CD14-positive monocyte (primary cell): ENCODE data around the gene CAP2. TPM values are rescaled to one million over a fixed set of nuclear protein-coding genes. Genes with fewer than 3 reads are reported as not detected.

Source experiments
- DNase-seq, 3 donors: peaks; one replicate each; pipeline ENCODE4 v3.0.0-alpha.2; 2011 to 2022
- H2AFZ ChIP-seq: 2 replicates; pipeline ENCODE4 v1.6.0; 2012; ENCODE audit warnings: mild to moderate bottlenecking, low read depth, low read length, inconsistent platforms; ENCODE audit not compliant: insufficient read depth, poor library complexity, severe bottlenecking
- H3K27ac ChIP-seq, 2 donors: 1 replicate in 1 of 2; 2 replicates in 1 of 2; pipeline ENCODE4 v1.5.1; 2012 to 2013; ENCODE audit warnings: low read length in 2 of 2, control low read depth in 1 of 2, inconsistent platforms in 1 of 2, low read depth in 1 of 2, mild to moderate bottlenecking in 1 of 2
- H3K27me3 ChIP-seq, 2 donors: one replicate each; pipeline versions ENCODE4 v1.6.0 to v1.6.1; 2011 to 2013; ENCODE audit warnings: low read length in 2 of 2; ENCODE audit not compliant: control insufficient read depth in 2 of 2, insufficient read depth in 2 of 2
- H3K36me3 ChIP-seq, 2 donors: replicated peaks in 1 of 2; 1 replicate in 1 of 2; 2 replicates in 1 of 2; pipeline versions ENCODE4 v1.5.1 to v1.6.1; 2012 to 2013; ENCODE audit warnings: low read length in 2 of 2, control low read depth in 1 of 2, inconsistent platforms in 1 of 2, mild to moderate bottlenecking in 1 of 2; ENCODE audit not compliant: insufficient read depth in 2 of 2, control insufficient read depth in 1 of 2
- H3K4me1 ChIP-seq, 2 donors: 1 replicate in 1 of 2; 2 replicates in 1 of 2; pipeline versions ENCODE4 v1.5.1 to v1.6.1; 2012 to 2013; ENCODE audit warnings: low read length in 2 of 2, control low read depth in 1 of 2, inconsistent platforms in 1 of 2, mild to moderate bottlenecking in 1 of 2, moderate library complexity in 1 of 2; ENCODE audit not compliant: insufficient read depth in 2 of 2, control insufficient read depth in 1 of 2
- H3K4me2 ChIP-seq: replicated peaks from 2 replicates; pipeline ENCODE3; 2012; ENCODE audit warnings: low read length, moderate library complexity, mild to moderate bottlenecking; ENCODE audit not compliant: poor library complexity, severe bottlenecking; ENCODE audit errors: extremely low read depth
- H3K4me3 ChIP-seq, 3 experiments: fragments of 200-600 bp in 1 of 3; sonication (generic) in 1 of 3; replicated peaks in 1 of 3; 1 replicate in 2 of 3; 2 replicates in 1 of 3; pipeline ENCODE4 v1.5.1; 2011 to 2013; ENCODE audit warnings: low read length in 3 of 3, mild to moderate bottlenecking in 3 of 3, control low read depth in 2 of 3, low read depth in 2 of 3, inconsistent platforms in 1 of 3, moderate library complexity in 1 of 3
- H3K79me2 ChIP-seq: 2 replicates; pipeline ENCODE4 v1.6.0; 2012; ENCODE audit warnings: mild to moderate bottlenecking, control low read depth, inconsistent platforms, low read length, moderate library complexity; ENCODE audit not compliant: insufficient read depth
- H3K9ac ChIP-seq: 2 replicates; pipeline ENCODE4 v1.6.0; 2017; ENCODE audit warnings: low read length, mild to moderate bottlenecking; ENCODE audit not compliant: insufficient read depth, poor library complexity, severe bottlenecking
- H3K9me3 ChIP-seq, 2 donors: replicated peaks in 1 of 2; 1 replicate in 1 of 2; 2 replicates in 1 of 2; pipeline versions ENCODE4 v1.5.1 to v1.6.1; 2012 to 2013; ENCODE audit warnings: low read length in 2 of 2, control low read depth in 1 of 2; ENCODE audit not compliant: control insufficient read depth in 1 of 2, insufficient read depth in 1 of 2
- H4K20me1 ChIP-seq: 2 replicates; pipeline ENCODE4 v1.6.0; 2012; ENCODE audit warnings: mild to moderate bottlenecking, low read length, control low read depth, moderate library complexity; ENCODE audit not compliant: insufficient read depth
- H3K27ac Mint-ChIP-seq, 7 donors: one replicate each; pipeline ENCODE4 v1.8.0; 2020; ENCODE audit warnings: mild to moderate bottlenecking in 7 of 7, mixed read lengths in 7 of 7, moderate library complexity in 6 of 7, inconsistent platforms in 2 of 7
- H3K27me3 Mint-ChIP-seq, 3 donors: one replicate each; pipeline ENCODE4 v1.8.0; 2021 to 2022; ENCODE audit warnings: low read depth in 3 of 3, mild to moderate bottlenecking in 3 of 3, mixed read lengths in 3 of 3, moderate library complexity in 3 of 3, inconsistent platforms in 1 of 3
- H3K36me3 Mint-ChIP-seq, 2 donors: one replicate each; pipeline ENCODE4 v1.8.0; 2020; ENCODE audit warnings: mixed read lengths in 2 of 2, inconsistent platforms in 1 of 2, mild to moderate bottlenecking in 1 of 2
- H3K4me1 Mint-ChIP-seq: one replicate; pipeline ENCODE4 v1.8.0; 2020; ENCODE audit warnings: mild to moderate bottlenecking, mixed read lengths
- H3K4me3 Mint-ChIP-seq, 2 donors: one replicate each; pipeline ENCODE4 v1.8.0; 2020; ENCODE audit warnings: mild to moderate bottlenecking in 2 of 2, mixed read lengths in 2 of 2, moderate library complexity in 1 of 2
- H3K9me3 Mint-ChIP-seq, 7 donors: one replicate each; pipeline ENCODE4 v1.8.0; 2020 to 2022; ENCODE audit warnings: mixed read lengths in 7 of 7, mild to moderate bottlenecking in 6 of 7, moderate library complexity in 6 of 7, inconsistent platforms in 2 of 7
- WGBS: methylation state at CpG from one replicate; pipeline ENCODE4 v1.1.5; 2013; ENCODE audit warnings: missing lambda C conversion rate; ENCODE audit not compliant: insufficient coverage; 5-methylcytosine and 5-hydroxymethylcytosine counted together
- intact Hi-C, 2 donors: fragments of 100-400 bp; cut with micrococcal nuclease; formaldehyde crosslinking; loops; one replicate each; pipeline versions ENCODE4 v1.15.0 to v1.15.1; 2023
- polyA plus RNA-seq, 3 donors: library from polyadenylated mRNA; depleted of rRNA in 1 of 3; unstranded in 2 of 3; stranded (reverse) in 1 of 3; fragments of 300-500 nt in 2 of 3; fragments of >200 nt in 1 of 3; fragmentation: Illumina TruSeq in 2 of 3; gene quantifications; 1 replicate in 2 of 3; 2 replicates in 1 of 3; pipeline ENCODE4 v1.2.3, GENCODE V29; 2012 to 2021
- TF ChIP-seq, protein P1 (sequence below): fragments of 200-600 bp; IDR thresholded peaks from one replicate; pipeline ENCODE4 v1.8.0; 2022; ENCODE audit warnings: antibody characterized with exemption, mild to moderate bottlenecking

Gene CAP2
- polyA plus RNA-seq, 3 donors, result not detected

DNA sequence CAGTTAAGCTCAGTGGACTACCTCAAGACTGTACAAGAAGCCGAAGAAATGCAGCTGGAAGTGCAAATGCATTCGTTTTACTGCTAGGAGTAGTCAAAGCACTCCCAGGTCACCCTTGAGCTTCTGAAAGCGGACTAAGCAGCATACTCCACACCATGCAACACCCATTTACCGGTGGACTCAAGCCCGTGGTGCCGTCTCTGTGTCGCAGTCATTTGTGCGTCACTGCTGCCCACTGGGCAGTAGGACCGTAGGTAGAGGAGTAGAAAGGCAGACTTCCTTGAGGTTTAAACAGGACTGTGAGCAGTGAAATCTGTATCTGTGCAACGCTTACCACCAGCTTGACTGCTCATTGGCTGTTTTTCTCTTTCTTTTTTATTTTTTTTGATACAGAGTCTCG is 117.7 kb downstream of the CAP2 start:
- no peak overlapping the region for H3K27ac Mint-ChIP-seq
- Histone ChIP-seq H4K20me1 (no peaks in the 10 kb centered on the region), H3K36me3 (no peaks in the 10 kb centered on the region), H3K4me2 (no peak overlapping the region), H2AFZ (no peak overlapping the region), H3K9ac (no peak overlapping the region), H3K27ac (no peak overlapping the region), H3K27me3 (no peaks in the 10 kb centered on the region), H3K9me3 (no peaks in the 10 kb centered on the region), H3K4me1 (no peaks in the 10 kb centered on the region), H3K79me2 (no peaks in the 10 kb centered on the region), H3K4me3 (no peak overlapping the region)
- H3K9me3 Mint-ChIP-seq, result peaks cover 0 to 5% (median 0%) of the 10 kb centered on the region in 7 donors
- TF ChIP-seq, protein P1, sequence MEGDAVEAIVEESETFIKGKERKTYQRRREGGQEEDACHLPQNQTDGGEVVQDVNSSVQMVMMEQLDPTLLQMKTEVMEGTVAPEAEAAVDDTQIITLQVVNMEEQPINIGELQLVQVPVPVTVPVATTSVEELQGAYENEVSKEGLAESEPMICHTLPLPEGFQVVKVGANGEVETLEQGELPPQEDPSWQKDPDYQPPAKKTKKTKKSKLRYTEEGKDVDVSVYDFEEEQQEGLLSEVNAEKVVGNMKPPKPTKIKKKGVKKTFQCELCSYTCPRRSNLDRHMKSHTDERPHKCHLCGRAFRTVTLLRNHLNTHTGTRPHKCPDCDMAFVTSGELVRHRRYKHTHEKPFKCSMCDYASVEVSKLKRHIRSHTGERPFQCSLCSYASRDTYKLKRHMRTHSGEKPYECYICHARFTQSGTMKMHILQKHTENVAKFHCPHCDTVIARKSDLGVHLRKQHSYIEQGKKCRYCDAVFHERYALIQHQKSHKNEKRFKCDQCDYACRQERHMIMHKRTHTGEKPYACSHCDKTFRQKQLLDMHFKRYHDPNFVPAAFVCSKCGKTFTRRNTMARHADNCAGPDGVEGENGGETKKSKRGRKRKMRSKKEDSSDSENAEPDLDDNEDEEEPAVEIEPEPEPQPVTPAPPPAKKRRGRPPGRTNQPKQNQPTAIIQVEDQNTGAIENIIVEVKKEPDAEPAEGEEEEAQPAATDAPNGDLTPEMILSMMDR, result no peak
- H3K36me3 Mint-ChIP-seq, result no peaks in the 10 kb centered on the region
- peaks cover 0 to 7% (median 3%) of the 10 kb centered on the region in 3 donors for H3K27me3 Mint-ChIP-seq
- H3K4me1 Mint-ChIP-seq, result no peaks in the 10 kb centered on the region
- intact Hi-C loops, result no loop called here
- H3K4me3 Mint-ChIP-seq, result no peak overlapping the region
- no peak for DNase-seq
- WGBS, result 95% methylated on average over 10 of the region's 11 CpGs

DNA sequence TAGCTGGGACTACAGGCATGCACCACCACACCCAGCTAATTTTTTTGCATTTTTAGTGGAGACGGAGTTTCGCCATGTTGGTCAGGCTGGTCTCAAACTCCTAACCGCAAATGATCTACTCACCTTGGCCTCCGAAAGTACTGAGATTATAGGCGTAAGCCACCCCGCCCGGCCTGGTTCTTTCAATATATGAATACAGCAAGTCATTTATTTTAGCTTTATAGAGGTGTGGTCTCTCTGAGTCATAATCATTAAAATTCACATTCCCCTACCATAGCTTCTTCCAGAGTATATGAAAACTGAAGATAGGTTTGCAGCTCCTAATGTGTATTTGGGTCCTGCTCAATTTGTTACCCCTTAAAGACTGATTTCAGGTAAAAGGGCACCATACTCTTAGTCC is 118.2 kb downstream of the CAP2 start:
- DNase-seq, result no peak
- no peak overlapping the region for H3K27ac ChIP-seq
- Mint-ChIP-seq H3K27me3 (peaks cover 0 to 9% (median 3%) of the 10 kb centered on the region in 3 donors), H3K36me3 (no peaks in the 10 kb centered on the region), H3K9me3 (peaks cover 0 to 5% (median 0%) of the 10 kb centered on the region in 7 donors), H3K4me3 (no peak overlapping the region), H3K27ac (no peak overlapping the region), H3K4me1 (no peaks in the 10 kb centered on the region)
- H3K4me1 ChIP-seq, result no peaks in the 10 kb centered on the region
- H3K9ac ChIP-seq, result no peak overlapping the region
- no peaks in the 10 kb centered on the region for H3K9me3 ChIP-seq
- TF ChIP-seq, protein P1, result no peak
- no peak overlapping the region for H3K4me2 ChIP-seq
- H3K27me3 ChIP-seq, result no peaks in the 10 kb centered on the region
- WGBS, result no CpG with 5 or more reads among the region's 7 CpGs
- H3K79me2 ChIP-seq, result no peaks in the 10 kb centered on the region
- no peak overlapping the region for H2AFZ ChIP-seq
- no peak overlapping the region for H3K4me3 ChIP-seq
- H4K20me1 ChIP-seq, result no peaks in the 10 kb centered on the region
- intact Hi-C loops, result no loop called here
- no peaks in the 10 kb centered on the region for H3K36me3 ChIP-seq
